Ramos (cell line): Measurements from ENCODE around the gene PARD6B.
"Not testable (repeated sequence)": the region's sequence is repeated elsewhere in the genome, so short reads cannot be mapped to it uniquely, and the experiment has no call there.

Experiments
- in situ Hi-C: fragments of 300-500 bp; cut with MboI; formaldehyde crosslinking; loops from one replicate; pipeline ENCODE4 v1.14.3; 2022; ENCODE audit warnings: low sequenced_read_pairs; ENCODE audit not compliant: unreplicated experiment

PARD6B gene

DNA sequence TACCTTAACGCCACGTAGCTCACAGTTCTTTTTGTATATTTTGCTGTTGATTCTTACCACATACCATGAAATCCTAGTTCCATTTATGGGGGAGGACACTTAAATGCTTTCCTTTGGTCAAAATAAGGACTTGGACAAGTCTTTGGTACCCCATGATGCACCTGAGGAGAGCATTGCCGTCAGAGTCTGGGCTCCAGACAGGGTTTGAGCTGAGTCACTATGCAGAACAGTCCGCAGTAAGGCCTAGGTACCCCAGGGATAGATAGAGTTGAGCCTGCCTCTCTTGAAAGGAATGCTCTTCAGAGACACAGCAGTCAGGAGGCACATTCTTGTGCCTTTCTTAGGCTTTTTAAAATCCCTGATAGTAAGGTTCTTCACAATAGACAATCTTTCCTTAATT lies 6.0 kb downstream of the PARD6B start:
- in situ Hi-C loops, result no loop called here

DNA sequence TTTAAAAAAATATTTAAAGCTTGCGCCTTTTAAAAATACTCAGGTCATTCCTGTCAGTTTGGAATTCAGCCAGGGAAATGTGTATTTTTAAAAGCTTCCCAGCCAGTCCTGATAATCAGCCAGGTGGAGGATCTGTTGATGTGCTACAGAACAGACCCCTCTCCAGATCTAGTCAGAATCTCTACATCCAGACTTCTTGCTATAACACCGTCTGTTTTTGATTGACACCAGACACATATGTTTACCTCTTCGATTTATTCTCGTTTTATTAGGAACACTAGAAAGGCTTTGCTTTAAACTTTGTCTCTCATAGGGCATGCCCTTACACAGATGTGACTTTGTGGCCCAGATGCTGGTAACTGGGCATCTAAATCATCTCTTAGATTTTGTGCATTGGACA lies 11.7 kb downstream of the PARD6B start:
- in situ Hi-C loops, result no loop called here

DNA sequence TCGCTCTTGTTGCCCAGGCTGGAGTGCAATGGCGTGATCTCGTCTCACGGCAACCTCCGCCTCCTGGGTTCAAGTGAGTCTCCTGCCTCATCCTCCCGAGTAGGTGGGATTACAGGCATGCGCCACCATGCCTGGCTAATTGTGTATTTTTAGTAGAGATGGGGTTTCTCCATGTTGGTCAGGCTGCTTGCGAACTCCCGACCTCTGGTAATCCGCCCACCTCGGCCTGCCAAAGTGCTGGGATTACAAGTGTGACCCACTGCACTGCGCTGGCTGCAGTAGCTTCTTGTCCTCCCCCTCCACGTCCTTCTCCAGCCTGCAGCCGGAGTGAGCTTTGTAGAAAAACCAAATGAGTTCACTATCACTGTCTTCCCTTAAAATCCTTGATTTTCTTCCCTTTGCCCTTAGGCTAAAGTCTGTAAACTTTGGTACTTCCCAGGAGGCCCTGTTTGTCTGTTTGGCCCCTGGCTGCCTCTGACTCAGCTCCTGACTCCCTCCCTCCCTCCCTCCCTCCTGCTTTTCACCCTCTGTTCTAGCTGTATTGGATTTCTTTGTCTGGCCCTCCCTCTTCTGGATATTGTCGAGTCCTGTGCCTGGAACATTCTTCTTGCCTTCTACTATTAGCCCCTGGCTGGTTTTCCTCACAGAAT lies 12.9 kb downstream of the PARD6B start:
- in situ Hi-C loops, result no loop called here

DNA sequence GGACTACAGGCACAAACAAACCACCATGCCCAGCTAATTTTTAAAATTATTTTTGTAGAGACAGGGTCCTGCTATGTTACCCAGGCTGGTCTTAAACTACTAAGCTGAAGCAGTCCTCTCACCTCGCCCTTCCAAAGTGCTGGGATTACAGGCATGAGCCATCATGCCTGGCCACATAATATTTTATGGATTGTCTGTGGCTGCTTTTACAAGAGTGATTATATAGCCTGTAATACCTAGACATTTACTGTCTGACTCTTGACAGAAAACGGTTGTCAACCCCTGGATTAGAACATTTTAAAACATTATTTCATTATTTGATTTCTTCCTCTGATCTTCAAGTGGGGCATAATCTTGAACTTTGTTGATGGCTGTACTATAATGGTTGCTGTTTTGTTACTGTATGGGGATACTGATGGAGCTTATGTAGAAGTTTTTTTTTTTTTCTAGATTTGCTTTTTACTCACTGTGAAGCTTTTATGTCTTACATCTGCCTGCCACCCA lies 14.3 kb downstream of the PARD6B start:
- in situ Hi-C loops, result no loop called here

DNA sequence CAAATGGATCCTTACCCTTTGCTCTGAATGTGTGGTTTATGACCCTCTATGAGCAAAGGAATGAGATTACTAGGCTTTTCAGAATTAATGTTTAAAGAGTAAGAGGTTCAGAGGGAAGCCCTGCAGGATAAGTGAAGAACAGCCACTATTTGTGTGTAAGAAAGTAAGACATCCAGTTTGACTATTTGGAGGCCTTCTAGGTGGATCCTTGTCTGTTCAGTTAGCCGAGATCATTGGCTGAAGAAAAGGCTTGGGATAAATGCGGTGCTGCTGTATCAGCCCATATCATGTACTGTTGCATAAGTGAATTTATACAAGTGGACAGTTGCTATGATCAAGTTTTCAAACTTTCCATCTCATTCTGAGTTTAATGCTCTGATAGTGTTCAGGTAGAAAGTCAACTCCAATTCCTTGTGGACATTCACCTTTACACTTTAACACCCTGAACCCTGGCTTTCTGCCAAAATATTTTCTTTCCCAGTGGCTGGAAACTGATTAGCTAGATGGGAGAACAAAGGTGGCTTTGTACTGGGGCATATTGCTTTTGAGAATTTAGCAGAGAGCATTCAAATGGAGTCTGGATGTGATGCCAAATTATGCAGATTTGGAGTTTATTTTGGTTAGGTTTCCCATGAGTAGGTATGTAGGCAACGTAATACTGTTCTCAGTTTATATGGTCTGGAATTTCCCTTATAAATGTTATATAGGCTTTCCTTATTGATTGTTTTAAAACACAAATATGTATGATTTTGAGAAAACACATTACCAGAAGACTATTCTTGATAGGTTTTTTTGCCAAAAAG lies 15.0 kb downstream of the PARD6B start:
- in situ Hi-C loops, result no loop called here

DNA sequence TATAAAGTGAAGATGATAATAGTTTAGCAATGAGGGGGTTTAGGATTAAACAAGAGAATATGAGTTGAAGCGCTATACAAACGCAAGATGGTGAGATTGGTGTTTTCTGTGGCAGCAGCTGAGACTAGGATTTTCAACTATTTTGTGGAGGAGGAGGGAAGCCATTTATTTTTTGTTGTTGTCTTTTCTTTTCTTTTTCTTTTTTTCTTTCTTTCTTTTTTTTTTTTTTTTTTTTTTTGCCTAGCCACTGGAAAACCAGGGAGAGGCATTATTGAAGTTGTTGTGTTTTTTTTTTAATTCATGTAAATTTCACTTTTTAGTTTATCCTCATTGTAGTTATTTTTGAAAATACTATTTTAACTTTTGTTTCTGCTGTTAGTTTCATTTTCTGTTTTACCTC lies 15.9 kb downstream of the PARD6B start:
- in situ Hi-C loops, result no loop called here

DNA sequence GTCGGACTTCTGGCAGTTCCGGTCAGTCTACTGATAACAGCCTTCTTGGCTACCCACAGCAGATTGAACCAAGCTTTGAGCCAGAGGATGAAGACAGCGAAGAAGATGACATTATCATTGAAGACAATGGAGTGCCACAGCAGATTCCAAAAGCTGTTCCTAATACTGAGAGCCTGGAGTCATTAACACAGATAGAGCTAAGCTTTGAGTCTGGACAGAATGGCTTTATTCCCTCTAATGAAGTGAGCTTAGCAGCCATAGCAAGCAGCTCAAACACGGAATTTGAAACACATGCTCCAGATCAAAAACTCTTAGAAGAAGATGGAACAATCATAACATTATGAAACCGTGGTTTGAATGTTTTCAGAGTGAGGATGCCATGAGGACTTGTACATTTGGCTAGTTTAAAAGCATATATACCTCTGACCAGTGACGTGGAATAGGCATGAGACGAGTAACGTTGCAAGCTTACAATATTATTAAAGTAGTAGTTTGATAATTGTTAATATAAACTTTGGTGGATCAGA lies 18.8 kb downstream of the PARD6B start:
- in situ Hi-C loops, result no loop called here

DNA sequence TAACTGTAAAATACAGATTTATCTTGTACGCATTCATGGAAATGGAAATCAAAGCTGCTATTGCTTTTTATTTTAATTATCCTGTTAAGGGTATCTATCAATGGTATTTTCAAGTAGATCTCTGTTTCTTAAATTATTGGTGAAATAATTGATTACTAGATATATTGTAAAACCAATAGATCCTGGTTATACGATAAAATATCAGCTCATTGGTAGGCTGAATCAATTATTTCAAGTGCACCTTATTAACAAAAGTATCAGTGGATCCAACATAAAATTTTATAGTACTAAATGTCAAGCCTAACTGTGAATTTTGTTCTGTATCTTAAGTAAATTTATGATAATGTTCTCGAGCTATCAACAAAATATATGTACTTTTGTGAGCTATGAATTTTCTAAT lies 21.8 kb downstream of the PARD6B start:
- in situ Hi-C loops, result no loop called here

DNA sequence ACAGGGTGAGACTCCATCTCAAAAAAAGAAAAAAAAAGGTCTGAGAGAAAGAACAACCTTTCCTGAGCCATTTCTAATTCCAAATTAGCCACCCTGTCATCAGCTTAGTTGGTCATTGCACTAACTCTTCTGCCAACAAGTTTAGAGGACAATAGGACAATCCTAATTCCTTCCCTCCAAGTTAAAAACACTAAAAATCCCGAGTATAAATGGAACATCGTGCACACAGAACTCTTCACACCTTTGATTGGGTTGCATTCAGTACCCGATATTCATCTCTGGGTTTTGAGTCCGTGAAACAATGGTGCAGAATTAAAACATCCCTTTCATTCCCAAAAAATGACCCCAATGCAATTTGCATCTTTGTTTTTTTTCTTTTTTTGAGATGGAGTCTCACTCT lies 23.0 kb downstream of the PARD6B start:
- in situ Hi-C loops, result no loop called here

DNA sequence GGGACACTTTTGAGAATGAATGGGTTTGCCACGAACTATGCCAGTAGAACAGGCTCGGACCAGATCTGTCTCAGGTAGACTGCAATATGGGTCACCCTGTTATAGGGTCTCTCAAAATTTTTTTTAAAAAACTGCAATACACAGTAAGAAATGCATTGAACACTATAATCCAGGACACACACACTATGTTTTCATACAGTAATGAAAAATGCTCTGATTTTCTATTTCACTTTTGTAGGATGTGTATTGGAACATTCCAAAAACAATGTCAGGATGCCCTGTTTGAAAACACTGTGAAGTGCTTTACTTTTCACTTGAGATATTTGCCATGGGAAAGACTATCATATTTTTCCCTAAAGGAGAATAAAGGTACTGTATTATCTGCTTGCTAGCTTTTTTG lies 25.1 kb downstream of the PARD6B start:
- in situ Hi-C loops, result no loop called here

DNA sequence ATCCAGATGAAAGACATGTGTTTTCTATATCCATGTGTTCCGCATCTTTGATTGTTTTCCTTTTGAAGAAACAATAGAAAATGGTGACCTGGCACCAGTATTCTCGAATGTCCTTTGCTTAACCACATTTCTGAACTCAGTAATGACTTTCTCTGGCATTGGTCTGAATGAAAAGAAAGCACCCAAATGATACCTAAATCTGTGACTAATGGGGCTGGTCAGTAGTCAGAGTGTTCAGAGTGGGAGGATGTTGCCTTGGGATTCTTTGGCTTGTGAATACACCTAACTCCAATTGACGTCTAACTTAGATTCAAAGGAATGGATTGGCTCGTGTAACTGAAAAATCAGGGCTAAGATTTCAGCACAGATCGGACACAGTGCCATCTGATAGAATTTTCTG lies 27.1 kb downstream of the PARD6B start:
- in situ Hi-C loops, result no loop called here

DNA sequence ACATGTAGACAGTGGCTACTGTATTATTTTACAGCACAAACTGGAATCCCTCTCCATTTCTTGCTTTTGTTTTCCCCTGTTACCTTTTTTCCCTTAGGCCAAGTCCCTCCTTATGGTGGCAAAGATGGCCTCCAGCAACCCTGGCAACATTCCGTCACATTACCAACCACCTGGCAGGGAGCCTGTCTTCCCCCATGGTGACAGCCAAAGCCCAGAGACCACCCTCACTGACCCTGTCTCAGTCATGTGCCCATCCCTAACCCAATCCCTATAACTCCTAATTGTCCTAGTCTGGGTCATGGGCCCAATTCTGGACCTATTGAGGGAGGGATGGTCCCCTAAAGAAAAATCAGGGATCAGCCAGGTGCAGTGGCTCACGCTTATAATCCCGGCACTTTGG lies 27.6 kb downstream of the PARD6B start:
- in situ Hi-C loops, result no loop called here

DNA sequence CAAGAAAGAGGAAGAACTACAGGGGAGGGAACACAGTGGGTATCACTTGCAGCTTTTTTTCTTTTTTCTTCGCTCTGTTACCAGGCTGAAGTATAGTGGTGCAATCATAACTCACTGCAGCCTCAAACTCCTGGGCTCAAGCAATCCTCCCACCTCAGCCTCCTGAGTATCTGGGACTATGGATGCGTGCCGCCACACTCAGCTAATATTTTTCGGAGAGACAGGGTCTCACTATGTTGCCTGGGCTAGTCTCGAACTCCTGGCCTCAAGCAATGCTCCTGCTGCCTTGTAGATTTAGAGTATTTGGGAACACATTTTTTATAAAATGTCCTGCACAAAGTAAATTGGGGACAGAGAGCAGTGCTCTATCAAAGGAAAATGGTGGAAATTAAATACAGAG lies 28.3 kb downstream of the PARD6B start:
- in situ Hi-C loops, result no loop called here

DNA sequence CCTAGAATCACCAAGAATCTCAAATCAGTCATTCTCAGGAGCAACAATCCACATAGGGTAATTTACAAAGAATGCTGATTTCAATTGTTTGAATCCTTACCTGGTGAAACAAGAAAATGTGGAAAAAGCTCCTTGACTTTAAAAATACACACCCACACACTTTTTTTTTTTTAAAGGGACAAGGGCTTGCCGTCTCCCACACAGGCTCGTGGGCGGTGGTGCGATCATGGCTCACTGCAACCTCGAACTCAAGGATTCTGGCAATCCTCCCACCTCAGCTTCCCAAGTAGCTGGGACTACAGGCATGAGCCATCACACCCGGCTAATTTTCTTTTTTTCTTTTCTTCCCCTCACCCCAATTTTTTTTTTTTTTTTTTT lies 30.7 kb downstream of the PARD6B start:
- in situ Hi-C loops, result no loop called here

DNA sequence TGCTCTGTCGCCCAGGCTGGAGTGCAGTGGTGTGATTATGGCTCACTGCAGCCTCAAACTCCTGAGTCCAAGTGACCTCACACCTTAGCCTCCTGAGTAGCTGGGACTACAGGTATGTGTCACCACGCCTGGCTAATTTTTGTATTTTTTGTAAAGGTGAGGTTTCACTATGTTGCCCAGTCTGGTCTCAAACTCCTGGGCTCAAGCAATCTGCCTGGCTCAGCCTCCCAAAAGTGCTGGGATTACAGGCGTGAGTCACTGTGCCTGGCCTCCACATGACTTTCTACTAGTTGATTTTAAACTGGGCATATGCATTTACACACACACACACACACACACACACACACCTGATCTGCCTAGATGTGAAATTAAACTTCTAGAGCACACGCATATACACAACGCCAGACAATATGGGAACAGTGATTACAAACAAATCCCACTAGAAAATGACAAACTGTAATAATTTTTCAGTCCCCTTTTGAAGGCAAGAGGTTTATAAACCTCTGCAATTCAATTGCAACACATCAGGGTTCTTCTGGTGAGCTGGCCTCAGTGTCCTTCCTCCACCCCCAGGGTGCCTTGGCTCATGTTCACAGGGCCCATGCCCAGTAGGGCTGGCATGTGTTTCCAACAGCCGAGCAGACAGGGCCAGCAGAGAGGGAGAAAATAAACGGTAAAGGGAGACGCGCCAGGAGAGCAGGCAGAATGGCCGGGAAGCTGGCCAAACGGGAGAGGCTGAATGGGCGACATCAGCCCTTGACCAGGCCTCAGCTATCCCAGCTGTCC lies 31.2 kb downstream of the PARD6B start:
- in situ Hi-C loops, result no loop called here

DNA sequence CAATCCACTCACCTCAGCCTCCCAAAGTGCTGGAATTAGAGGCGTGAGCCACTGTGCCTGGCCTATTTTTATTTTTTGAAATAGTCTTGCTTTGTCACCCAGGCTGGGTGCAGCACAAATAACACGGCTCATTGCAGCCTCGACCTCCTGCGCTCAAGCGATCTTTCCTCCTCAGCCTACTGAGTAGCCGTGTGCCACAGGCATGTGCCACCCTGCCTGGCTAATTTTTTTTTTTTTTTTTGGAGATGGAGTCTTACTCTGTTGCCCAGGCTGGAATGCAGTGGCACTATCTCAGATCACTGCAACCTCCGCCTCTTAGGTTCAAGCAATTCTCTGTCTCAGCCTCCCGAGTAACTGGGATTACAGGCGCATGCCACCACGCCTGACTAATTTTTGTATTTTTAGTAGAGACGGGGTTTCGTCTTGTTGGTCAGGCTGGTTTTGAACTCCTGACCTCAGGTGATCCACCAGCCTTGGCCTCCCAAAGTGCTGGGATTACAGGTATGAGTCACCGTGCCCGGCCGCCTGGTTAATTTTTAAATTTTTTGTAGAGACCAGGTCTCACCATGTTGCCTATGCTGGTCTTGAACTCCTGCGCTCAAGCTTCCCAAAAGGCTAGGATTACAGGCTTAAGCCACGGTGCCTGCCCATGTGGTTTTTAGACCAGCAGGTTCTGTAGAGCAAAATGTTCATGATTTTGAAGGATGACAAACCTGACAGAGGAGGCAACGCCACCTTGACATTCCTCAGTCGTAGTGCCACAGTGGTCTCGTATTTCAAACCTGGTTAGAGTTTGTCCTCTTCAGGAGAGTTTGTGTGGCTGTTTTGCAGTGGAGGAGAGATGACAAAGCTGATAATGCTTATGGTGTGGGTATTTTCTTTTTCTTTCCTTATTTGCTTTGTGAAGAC lies 32.4 kb downstream of the PARD6B start:
- in situ Hi-C loops, result not testable (repeated sequence)

DNA sequence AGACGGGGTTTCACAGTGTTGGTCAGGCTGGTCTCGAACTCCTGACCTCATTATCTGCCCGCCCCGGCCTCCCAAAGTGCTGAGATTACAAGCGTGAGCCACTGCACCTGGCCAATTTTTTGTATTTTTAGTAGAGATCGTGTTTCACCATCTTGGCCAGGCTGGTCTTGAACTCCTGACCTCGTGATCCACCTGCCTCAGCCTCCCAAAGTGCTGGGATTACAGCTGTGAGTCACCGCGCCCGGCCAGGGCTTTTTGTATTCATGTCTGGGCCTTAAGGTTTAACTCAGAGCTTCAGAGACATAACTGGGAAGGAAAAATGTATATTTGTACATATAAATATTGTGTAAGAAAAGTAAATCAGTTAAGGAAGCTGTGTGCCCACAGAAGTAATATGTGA lies 33.9 kb downstream of the PARD6B start:
- in situ Hi-C loops, result not testable (repeated sequence)

DNA sequence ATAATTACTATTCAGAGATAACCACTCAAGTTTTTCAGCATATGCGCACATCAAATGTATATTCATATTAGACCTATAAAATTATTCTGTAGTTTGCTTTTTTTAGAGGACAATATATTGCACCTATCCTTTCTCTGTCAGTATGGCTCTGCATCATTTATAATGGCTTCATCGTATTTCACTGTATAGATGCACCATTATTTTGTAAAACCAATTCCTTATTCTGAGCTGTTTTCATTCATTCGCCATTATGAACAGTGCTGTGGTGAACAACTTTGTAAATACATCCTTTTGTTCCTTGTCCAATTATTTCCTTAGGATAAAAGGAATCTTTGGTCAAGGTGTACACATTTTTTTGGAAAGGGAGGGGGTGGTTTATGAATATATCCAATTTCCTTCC lies 34.3 kb downstream of the PARD6B start:
- in situ Hi-C loops, result no loop called here

DNA sequence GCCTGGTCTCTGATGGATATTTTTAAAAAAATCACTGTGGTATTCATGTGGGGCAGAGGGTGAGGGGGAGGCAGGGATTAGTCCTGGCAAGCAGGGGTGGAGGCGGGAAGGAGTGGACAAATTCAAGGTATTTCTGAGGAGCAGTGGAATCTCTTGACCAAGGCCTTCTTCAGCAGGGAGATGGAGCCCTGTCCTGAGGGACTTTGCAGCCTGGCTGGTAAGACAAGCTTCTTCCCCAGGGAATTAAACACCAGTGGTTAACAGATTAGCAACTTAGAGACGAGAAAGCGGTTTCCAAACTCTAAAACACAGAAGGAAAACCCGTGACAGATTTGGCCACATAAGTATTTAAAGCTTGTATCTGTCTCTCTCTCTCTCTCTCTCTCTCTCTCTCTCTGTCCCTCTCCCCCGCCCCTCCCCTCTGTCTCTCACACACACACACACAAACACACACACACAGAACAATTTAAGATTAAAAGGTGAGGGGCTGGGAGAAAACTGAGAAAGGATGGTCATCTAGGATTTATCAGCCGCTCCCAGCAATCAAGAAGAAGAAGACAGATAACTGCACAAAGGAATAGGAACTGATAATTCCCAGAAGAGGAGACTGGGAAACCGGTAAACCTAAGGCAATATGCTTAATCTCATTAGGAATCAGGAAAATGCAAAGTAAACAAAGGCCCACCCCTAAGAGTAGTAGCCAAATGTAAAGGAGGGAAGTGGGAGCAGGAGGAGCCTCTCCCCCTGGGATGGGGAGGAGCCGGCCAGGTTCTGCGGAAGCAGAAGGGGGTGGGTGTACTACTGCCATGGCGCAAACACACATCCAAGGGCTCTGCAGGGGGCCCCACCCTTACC lies 35.8 kb downstream of the PARD6B start:
- in situ Hi-C loops, result not testable (repeated sequence)
